HG03571 (cell line): Measurements from ENCODE around the gene SEPTIN8.

Experiments
- ATAC-seq: cut with Tn5 transposase; IDR thresholded peaks from one replicate; pipeline ENCODE4 v1.9.1; 2021; ENCODE audit not compliant: unreplicated experiment

Gene SEPTIN8

GRCh38 chr5:132766020-132766805 is 10.8 kb downstream of the SEPTIN8 start:
- ATAC-seq: no peak

- ATAC-seq: no peak
Observed at GRCh38 chr5:132765311-132766019, 11.6 kb downstream of the SEPTIN8 start.

GRCh38 chr5:132764671-132765238 is 12.3 kb downstream of the SEPTIN8 start:
- ATAC-seq: no peak

GRCh38 chr5:132764051-132764450 is 13.0 kb downstream of the SEPTIN8 start:
- ATAC-seq: no peak

GRCh38 chr5:132763181-132764036 is 13.6 kb downstream of the SEPTIN8 start:
- no peak for ATAC-seq

- ATAC-seq: no peak
Observed at GRCh38 chr5:132762246-132763000, 14.6 kb downstream of the SEPTIN8 start.

GRCh38 chr5:132761321-132762240 is 15.5 kb downstream of the SEPTIN8 start:
- ATAC-seq: no peak

GRCh38 chr5:132760601-132761317 is 16.3 kb downstream of the SEPTIN8 start:
- ATAC-seq: no peak

- no peak for ATAC-seq
Observed at GRCh38 chr5:132760049-132760420, 17.0 kb downstream of the SEPTIN8 start.

GRCh38 chr5:132759114-132760048 is 17.7 kb downstream of the SEPTIN8 start:
- no peak for ATAC-seq

GRCh38 chr5:132758451-132758850 is 18.6 kb downstream of the SEPTIN8 start:
- no peak for ATAC-seq

GRCh38 chr5:132756542-132756941 is 20.5 kb downstream of the SEPTIN8 start:
- no peak for ATAC-seq

- no peak for ATAC-seq
Observed at GRCh38 chr5:132754947-132755346, 22.1 kb downstream of the SEPTIN8 start.

- no peak for ATAC-seq
Observed at GRCh38 chr5:132754111-132754510, 22.9 kb downstream of the SEPTIN8 start.

GRCh38 chr5:132753135-132753987 is 23.7 kb downstream of the SEPTIN8 start:
- no peak for ATAC-seq

GRCh38 chr5:132752581-132753125 is 24.4 kb downstream of the SEPTIN8 start:
- ATAC-seq: no peak
